HepG2 (cell line): ENCODE data around the gene STIM1. TPM values are rescaled to one million over a fixed set of nuclear protein-coding genes. Genes with fewer than 3 reads are reported as not detected.

ENCODE experiments used
- BORCS8-MEF2B ChIP-seq: sonication (generic); formaldehyde crosslinking; IDR thresholded peaks from 2 replicates; pipeline ENCODE4 v1.8.0; 2022; ENCODE audit warnings: mild to moderate bottlenecking, missing genetic modification reagents
- E2F1 ChIP-seq: sonication (generic); formaldehyde crosslinking; IDR thresholded peaks from 2 replicates; pipeline ENCODE4 v1.5.0; 2020; ENCODE audit warnings: missing genetic modification reagents
- FOXP4 ChIP-seq: sonication (generic); formaldehyde crosslinking; IDR thresholded peaks from 2 replicates; pipeline ENCODE4 v1.4.0; 2020; ENCODE audit warnings: missing genetic modification reagents
- GATA4 ChIP-seq: sonication (generic); IDR thresholded peaks from 2 replicates; pipeline ENCODE4 v1.6.1; 2016; ENCODE audit warnings: antibody characterized with exemption, low read depth, borderline replicate concordance
- HNF4A ChIP-seq: sonication (generic); formaldehyde crosslinking; IDR thresholded peaks from 2 replicates; pipeline ENCODE4 v1.4.0; 2020; ENCODE audit warnings: missing genetic modification reagents
- HNRNPL ChIP-seq: fragments of 200-400 bp; formaldehyde crosslinking; IDR thresholded peaks from 2 replicates; pipeline ENCODE4 v1.6.1; 2017; ENCODE audit warnings: mild to moderate bottlenecking, low read depth, low read length
- KDM2A ChIP-seq: sonication (generic); formaldehyde crosslinking; IDR thresholded peaks from 2 replicates; pipeline ENCODE4 v1.4.0; 2020; ENCODE audit warnings: low read depth, missing genetic modification reagents, borderline replicate concordance
- MEIS2 ChIP-seq: sonication (generic); formaldehyde crosslinking; IDR thresholded peaks from 2 replicates; pipeline ENCODE4 v1.9.0; 2021; ENCODE audit warnings: mild to moderate bottlenecking, missing genetic modification reagents
- NONO ChIP-seq, 2 experiments: fragments of 450-650 bp in 1 of 2; sonication (generic) in 1 of 2; formaldehyde crosslinking in 1 of 2; IDR thresholded peaks in 1 of 2; conservative IDR thresholded peaks in 1 of 2; 2 replicates each; pipeline versions ENCODE4 v1.6.1 to v1.8.0; 2017 to 2022; ENCODE audit warnings: mild to moderate bottlenecking in 1 of 2, missing genetic modification reagents in 1 of 2, moderate library complexity in 1 of 2
- ZNF292 ChIP-seq: sonication (generic); formaldehyde crosslinking; IDR thresholded peaks from 2 replicates; pipeline ENCODE4 v1.8.1; 2022; ENCODE audit warnings: mild to moderate bottlenecking, low read depth, missing genetic modification reagents, borderline replicate concordance
- ZNF350 ChIP-seq: sonication (generic); formaldehyde crosslinking; IDR thresholded peaks from 2 replicates; pipeline ENCODE4 v1.4.0; 2020; ENCODE audit warnings: mild to moderate bottlenecking, low read depth, missing genetic modification reagents, borderline replicate concordance
- ZNF503 ChIP-seq: sonication (generic); formaldehyde crosslinking; IDR thresholded peaks from 2 replicates; pipeline ENCODE4 v1.4.0; 2020; ENCODE audit warnings: missing genetic modification reagents
- ZNF687 ChIP-seq: sonication (generic); formaldehyde crosslinking; IDR thresholded peaks from 2 replicates; pipeline ENCODE4 v1.5.1; 2020; ENCODE audit warnings: mild to moderate bottlenecking, missing genetic modification reagents, moderate library complexity
- ZNF776 ChIP-seq: sonication (generic); formaldehyde crosslinking; IDR thresholded peaks from 2 replicates; pipeline ENCODE4 v1.4.0; 2020; ENCODE audit warnings: mild to moderate bottlenecking, missing genetic modification reagents
- ZXDC ChIP-seq: sonication (generic); formaldehyde crosslinking; IDR thresholded peaks from 2 replicates; pipeline ENCODE4 v1.5.0; 2020; ENCODE audit warnings: mild to moderate bottlenecking, missing genetic modification reagents
- polyA plus RNA-seq, 8 experiments: library from polyadenylated mRNA; depleted of rRNA in 3 of 8; stranded (reverse) in 7 of 8; unstranded in 1 of 8; fragments of >200 nt; fragmentation: Illumina TruSeq in 4 of 8; extraction: Trizol in 4 of 8; gene quantifications; 2 replicates each; pipeline versions ENCODE4 v1.2.1 to v1.2.3, GENCODE V29; 2011 to 2016; ENCODE audit warnings: low read depth in 4 of 8, missing spikeins in 1 of 8, mixed read lengths in 1 of 8; ENCODE audit not compliant: insufficient read depth in 1 of 8
- total RNA-seq, 5 experiments: library from RNA; depleted of rRNA; stranded (reverse); fragments of >200 nt; fragmentation: Illumina TruSeq; extraction: Trizol; gene quantifications; 2 replicates each; pipeline ENCODE4 v1.2.3, GENCODE V29; 2016; ENCODE audit warnings: low read depth in 1 of 5

The STIM1 gene
- total and polyA plus RNA-seq, 2 of the 13 experiments (the other 11 are each of a cell fraction or from before 2014, with no cell fraction given) = 19.2 to 28.5 TPM

GRCh38 chr11:3855808-3856491 lies 486 bp downstream of the STIM1 start (continued):
- no peak for TF ChIP-seq ZNF503 (CRISPR knock-in tag)
- TF ChIP-seq FOXP4 (CRISPR knock-in tag) = no peak
- TF ChIP-seq ZNF687 (CRISPR knock-in tag) = peak; percentile 82
- TF ChIP-seq HNF4A = peak; percentile 69
- peak; percentile 65; the same call in 1 of the 2 replicates for TF ChIP-seq ZNF292 (CRISPR knock-in tag)
- no peak for TF ChIP-seq NONO (IDR thresholded peaks at IDR 0.05)
- TF ChIP-seq NONO (CRISPR knock-in tag; conservative IDR thresholded peaks at IDR 0.05) = peak; percentile 44; the same call in 1 of the 2 replicates
- peak; percentile 85 for TF ChIP-seq HNRNPL
- TF ChIP-seq ZNF350 (CRISPR knock-in tag) = peak; percentile 72; the same call in 1 of the 2 replicates
- 0 out of 2 replicates have a peak, but pooled peaks have one; percentile 39 for TF ChIP-seq MEIS2 (CRISPR knock-in tag)
- no peak for TF ChIP-seq E2F1 (CRISPR knock-in tag)
- 0 out of 2 replicates have a peak, but pooled peaks have one; percentile 6 for TF ChIP-seq ZNF776 (CRISPR knock-in tag)
- 0 out of 2 replicates have a peak, but pooled peaks have one; percentile 40 for TF ChIP-seq BORCS8-MEF2B (CRISPR knock-in tag)
- peak; percentile 66; the same call in 1 of the 2 replicates for TF ChIP-seq KDM2A
- TF ChIP-seq ZXDC (CRISPR knock-in tag) = no peak
- no peak for TF ChIP-seq GATA4
